ENCODE results near the gene SEPHS2.

GRCh38 chr16:30470632-30470995 lies 24.9 kb upstream of the SEPHS2 start:
- TF ChIP-seq, protein P1, sequence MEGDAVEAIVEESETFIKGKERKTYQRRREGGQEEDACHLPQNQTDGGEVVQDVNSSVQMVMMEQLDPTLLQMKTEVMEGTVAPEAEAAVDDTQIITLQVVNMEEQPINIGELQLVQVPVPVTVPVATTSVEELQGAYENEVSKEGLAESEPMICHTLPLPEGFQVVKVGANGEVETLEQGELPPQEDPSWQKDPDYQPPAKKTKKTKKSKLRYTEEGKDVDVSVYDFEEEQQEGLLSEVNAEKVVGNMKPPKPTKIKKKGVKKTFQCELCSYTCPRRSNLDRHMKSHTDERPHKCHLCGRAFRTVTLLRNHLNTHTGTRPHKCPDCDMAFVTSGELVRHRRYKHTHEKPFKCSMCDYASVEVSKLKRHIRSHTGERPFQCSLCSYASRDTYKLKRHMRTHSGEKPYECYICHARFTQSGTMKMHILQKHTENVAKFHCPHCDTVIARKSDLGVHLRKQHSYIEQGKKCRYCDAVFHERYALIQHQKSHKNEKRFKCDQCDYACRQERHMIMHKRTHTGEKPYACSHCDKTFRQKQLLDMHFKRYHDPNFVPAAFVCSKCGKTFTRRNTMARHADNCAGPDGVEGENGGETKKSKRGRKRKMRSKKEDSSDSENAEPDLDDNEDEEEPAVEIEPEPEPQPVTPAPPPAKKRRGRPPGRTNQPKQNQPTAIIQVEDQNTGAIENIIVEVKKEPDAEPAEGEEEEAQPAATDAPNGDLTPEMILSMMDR (conservative IDR thresholded peaks at IDR 0.05; ENCODE audit: low read length) = no peak
- TF ChIP-seq EZH2phosphoT487 (IDR thresholded peaks at IDR 0.05; ENCODE audit: borderline replicate concordance) = no peak

Measured in Loucy (cell line).